Gastrocnemius medialis (tissue), 4 donors: ENCODE data around the gene DIPK1A. TPM values are rescaled to one million over a fixed set of nuclear protein-coding genes. Genes with fewer than 3 reads are reported as not detected.

Experiments
- ATAC-seq, 2 donors: fragments of 150-250 bp; one replicate each; pipeline ENCODE4 v1.9.1; 2016
- DNase-seq, 2 donors: peaks; one replicate each; pipeline ENCODE4 v3.0.0-alpha.2; 2019
- H3K27ac ChIP-seq, 4 donors: fragments of 200-600 bp; sonication (generic); 1 replicate in 1 of 4; 2 replicates in 3 of 4; pipeline ENCODE4 v1.5.1; 2016 to 2018; ENCODE audit warnings: mild to moderate bottlenecking in 2 of 4, moderate library complexity in 1 of 4
- H3K27me3 ChIP-seq, 3 donors: fragments of 200-600 bp; sonication (generic) in 2 of 3; 1 replicate in 1 of 3; 2 replicates in 2 of 3; pipeline versions ENCODE4 v1.5.1 to v1.6.0; 2016 to 2019; ENCODE audit warnings: mild to moderate bottlenecking in 1 of 3, moderate library complexity in 1 of 3
- H3K36me3 ChIP-seq, 2 donors: fragments of 200-600 bp; sonication (generic) in 1 of 2; one replicate each; pipeline ENCODE4 v1.5.1; 2017 to 2018
- H3K4me1 ChIP-seq, 2 donors: fragments of 200-600 bp; sonication (generic) in 1 of 2; one replicate each; pipeline ENCODE4 v1.5.1; 2016 to 2017; ENCODE audit warnings: mild to moderate bottlenecking in 2 of 2
- H3K4me3 ChIP-seq, 4 donors: fragments of 200-600 bp; sonication (generic) in 3 of 4; 1 replicate in 1 of 4; 2 replicates in 3 of 4; pipeline ENCODE4 v1.5.1; 2016 to 2019; ENCODE audit warnings: mild to moderate bottlenecking in 2 of 4
- H3K9me3 ChIP-seq, 3 donors: fragments of 200-600 bp; sonication (generic) in 2 of 3; 1 replicate in 1 of 3; 2 replicates in 2 of 3; pipeline ENCODE4 v1.5.1; 2016 to 2019
- CTCF ChIP-seq, 5 experiments: fragments of 450-650 bp in 3 of 5; fragments of 200-600 bp in 2 of 5; sonication (generic) in 2 of 5; IDR thresholded peaks in 4 of 5; conservative IDR thresholded peaks in 1 of 5; 1 replicate in 4 of 5; 2 replicates in 1 of 5; pipeline ENCODE4 v1.5.1; 2016 to 2019; ENCODE audit warnings: antibody characterized with exemption in 5 of 5, mild to moderate bottlenecking in 3 of 5, moderate library complexity in 3 of 5
- POLR2A ChIP-seq, 2 donors: fragments of 450-650 bp; IDR thresholded peaks; one replicate each; pipeline ENCODE4 v1.6.1; 2017; ENCODE audit warnings: antibody characterized with exemption in 2 of 2, mild to moderate bottlenecking in 2 of 2, moderate library complexity in 2 of 2
- in situ Hi-C, 4 donors: fragments of 200-750 bp; cut with MboI; loops; one replicate each; pipeline versions ENCODE4 v1.15.0 to v1.8.0; 2017; ENCODE audit warnings: low sequenced_read_pairs in 4 of 4
- intact Hi-C: fragments of 100-400 bp; cut with DNase I; formaldehyde crosslinking; loops from one replicate; pipeline ENCODE4 v1.15.1; 2023; ENCODE audit warnings: low total_unique reads
- total RNA-seq, 4 donors: library from RNA; depleted of rRNA; stranded (reverse); fragments of >200 nt; gene quantifications; one replicate each; pipeline versions ENCODE4 v1.1.0 to v1.2.3, GENCODE V29; 2016

Gene DIPK1A
- total RNA-seq, 4 donors from 2014 or later: 3.3 to 9.2 (median 4.7) TPM

- peaks cover 0 to 4% of the 10 kb centered on the region in 2 donors for H3K4me1 ChIP-seq
- TF ChIP-seq CTCF (IDR thresholded peaks at IDR 0.05 in 4 of 5, conservative IDR thresholded peaks at IDR 0.05 in 1 of 5) (no peak), POLR2A (IDR thresholded peaks at IDR 0.05) (no peak)
- H3K4me3 ChIP-seq: no peak overlapping the region
- in situ Hi-C loops (no loop called here), intact Hi-C loops (no loop called here)
- no peak for DNase-seq
- H3K27ac ChIP-seq: no peak overlapping the region
- no peaks in the 10 kb centered on the region for H3K9me3 ChIP-seq
- no peaks in the 10 kb centered on the region for H3K27me3 ChIP-seq
- peaks cover 0 to 5% of the 10 kb centered on the region in 2 donors for H3K36me3 ChIP-seq
- ATAC-seq: no peak
Observed at GRCh38 chr1:92903765-92904164, 57.5 kb downstream of the DIPK1A start.

GRCh38 chr1:92902406-92902744 lies 58.9 kb downstream of the DIPK1A start:
- ATAC-seq: no peak
- no peak for TF ChIP-seq CTCF (IDR thresholded peaks at IDR 0.05 in 4 of 5, conservative IDR thresholded peaks at IDR 0.05 in 1 of 5)
- TF ChIP-seq POLR2A (IDR thresholded peaks at IDR 0.05): no peak

GRCh38 chr1:92901699-92902405 lies 59.4 kb downstream of the DIPK1A start:
- no peak for TF ChIP-seq CTCF (IDR thresholded peaks at IDR 0.05 in 4 of 5, conservative IDR thresholded peaks at IDR 0.05 in 1 of 5)
- TF ChIP-seq POLR2A (IDR thresholded peaks at IDR 0.05): no peak
- H3K36me3 ChIP-seq: peaks cover 0 to 5% of the 10 kb centered on the region in 2 donors
- in situ Hi-C loops: no loop called here
- ATAC-seq (no peak), DNase-seq (no peak)
- intact Hi-C loops: no loop called here
- H3K4me1 ChIP-seq: peaks cover 0 to 4% of the 10 kb centered on the region in 2 donors
- H3K9me3 ChIP-seq: no peaks in the 10 kb centered on the region
- no peak overlapping the region for H3K4me3 ChIP-seq
- no peak overlapping the region for H3K27ac ChIP-seq
- H3K27me3 ChIP-seq: no peaks in the 10 kb centered on the region

More at GRCh38 chr1:92902406-92902744, 58.9 kb downstream of the DIPK1A start:
- no peak overlapping the region for H3K4me3 ChIP-seq
- in situ Hi-C loops: no loop called here
- no peaks in the 10 kb centered on the region for H3K9me3 ChIP-seq
- H3K27me3 ChIP-seq: no peaks in the 10 kb centered on the region
- intact Hi-C loops: no loop called here
- H3K27ac ChIP-seq: no peak overlapping the region
- H3K36me3 ChIP-seq: peaks cover 0 to 5% of the 10 kb centered on the region in 2 donors
- H3K4me1 ChIP-seq: peaks cover 0 to 4% of the 10 kb centered on the region in 2 donors
- no peak for DNase-seq

DNA sequence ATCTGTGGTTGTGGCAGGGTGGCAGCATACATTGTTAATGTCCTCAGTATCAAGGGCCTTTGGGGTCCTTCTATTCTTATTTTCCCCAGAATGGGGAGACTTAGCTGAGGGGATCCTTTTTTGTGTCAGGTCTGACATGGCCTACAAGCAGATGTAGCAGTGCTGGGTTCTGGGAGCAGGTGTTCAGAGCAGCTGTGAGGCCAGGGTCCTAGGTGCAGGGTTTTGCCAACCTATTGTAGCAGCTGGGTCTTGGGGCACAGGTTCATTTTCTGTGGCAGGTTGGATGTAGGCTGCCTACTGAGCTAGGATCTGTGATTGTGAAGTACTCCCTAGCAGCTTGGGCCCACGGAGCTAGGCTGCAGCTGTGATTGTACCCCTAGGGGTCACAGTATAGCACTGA lies 60.1 kb downstream of the DIPK1A start:
- H3K4me3 ChIP-seq: no peak overlapping the region
- intact Hi-C loops (no loop called here), in situ Hi-C loops (no loop called here)
- TF ChIP-seq CTCF (IDR thresholded peaks at IDR 0.05 in 4 of 5, conservative IDR thresholded peaks at IDR 0.05 in 1 of 5) (no peak), POLR2A (IDR thresholded peaks at IDR 0.05) (no peak)
- no peak for ATAC-seq
- peaks cover 0 to 4% of the 10 kb centered on the region in 2 donors for H3K4me1 ChIP-seq
- DNase-seq: no peak
- H3K27me3 ChIP-seq: no peaks in the 10 kb centered on the region
- H3K36me3 ChIP-seq: peaks cover 0 to 5% of the 10 kb centered on the region in 2 donors
- H3K27ac ChIP-seq: no peak overlapping the region
- no peaks in the 10 kb centered on the region for H3K9me3 ChIP-seq

- Histone ChIP-seq H3K36me3 (peaks cover 0 to 5% of the 10 kb centered on the region in 2 donors), H3K9me3 (no peaks in the 10 kb centered on the region), H3K27ac (no peak overlapping the region), H3K4me1 (peaks cover 0 to 4% of the 10 kb centered on the region in 2 donors), H3K27me3 (no peaks in the 10 kb centered on the region), H3K4me3 (no peak overlapping the region)
- in situ Hi-C loops (no loop called here), intact Hi-C loops (no loop called here)
- ATAC-seq: no peak
- no peak for DNase-seq
- TF ChIP-seq CTCF (IDR thresholded peaks at IDR 0.05 in 4 of 5, conservative IDR thresholded peaks at IDR 0.05 in 1 of 5) (no peak), POLR2A (IDR thresholded peaks at IDR 0.05) (no peak)
Observed at GRCh38 chr1:92900539-92900938, 60.7 kb downstream of the DIPK1A start.
